Ramos (cell line): Measurements from ENCODE around the gene GSTM2.

Experiments
- in situ Hi-C: fragments of 300-500 bp; cut with MboI; formaldehyde crosslinking; loops from one replicate; pipeline ENCODE4 v1.14.3; 2022; ENCODE audit warnings: low sequenced_read_pairs; ENCODE audit not compliant: unreplicated experiment

Gene GSTM2

GRCh38 chr1:109628540-109629321, 39.1 kb upstream of the GSTM2 start:
- in situ Hi-C loops: loop anchor here (5.0 kb wide), 1 partner anchor 81 kb away; the partner anchor contains the start of gene GNAI3

GRCh38 chr1:109629372-109630030, 38.4 kb upstream of the GSTM2 start:
- in situ Hi-C loops: loop anchor here (5.0 kb wide), 1 partner anchor 82 kb away; the partner anchor contains the start of gene GNAI3

GRCh38 chr1:109630081-109630897, 37.6 kb upstream of the GSTM2 start:
- in situ Hi-C loops: no loop called here

GRCh38 chr1:109630898-109631512, 36.9 kb upstream of the GSTM2 start:
- in situ Hi-C loops: no loop called here

- in situ Hi-C loops: no loop called here
These were observed 36.0 kb upstream of the GSTM2 start for GRCh38 chr1:109631513-109632505.

- in situ Hi-C loops: no loop called here
These were observed 35.0 kb upstream of the GSTM2 start for GRCh38 chr1:109632671-109633346.

GRCh38 chr1:109634292-109634691, 33.6 kb upstream of the GSTM2 start:
- in situ Hi-C loops: no loop called here

GRCh38 chr1:109634771-109635750, 32.8 kb upstream of the GSTM2 start:
- in situ Hi-C loops: no loop called here

GRCh38 chr1:109635862-109636200, 32.0 kb upstream of the GSTM2 start:
- in situ Hi-C loops: no loop called here

GRCh38 chr1:109636201-109636952, 31.5 kb upstream of the GSTM2 start:
- in situ Hi-C loops: no loop called here

- in situ Hi-C loops: no loop called here
These were observed 30.4 kb upstream of the GSTM2 start for GRCh38 chr1:109637446-109637845.

- in situ Hi-C loops: no loop called here
These were observed 28.6 kb upstream of the GSTM2 start for GRCh38 chr1:109639063-109639840.

GRCh38 chr1:109639841-109640184, 28.0 kb upstream of the GSTM2 start:
- in situ Hi-C loops: loop anchor here (5.0 kb wide), 2 partner anchors 132 to 347 kb away; no protein-coding TSS in a partner anchor

GRCh38 chr1:109640285-109640865, 27.5 kb upstream of the GSTM2 start:
- in situ Hi-C loops: loop anchor here (5.0 kb wide), 2 partner anchors 132 to 347 kb away; no protein-coding TSS in a partner anchor

- in situ Hi-C loops: loop anchor here (5.0 kb wide), 2 partner anchors 131 to 346 kb away; no protein-coding TSS in a partner anchor
These were observed 26.6 kb upstream of the GSTM2 start for GRCh38 chr1:109641078-109641740.
